Anterior cingulate cortex (tissue), 58 donors: ENCODE results near the gene FUNDC1.
"Not testable (repeated sequence)": the region's sequence is repeated elsewhere in the genome, so short reads cannot be mapped to it uniquely, and the experiment has no call there.

Experiments
- DNase-seq, 58 donors: peaks; one replicate each; lab custom pipeline; 2025; lab: John Stamatoyannopoulos, UW

The FUNDC1 gene

GRCh38 chrX:44542567-44543325 lies at the start of gene FUNDC1:
FUNDC1 (minus strand) TSS chrX:44542859; CDS start chrX:44542832, 27 bp downstream.
- peak; percentile 33 to 90 (median 80) for DNase-seq

- DNase-seq: no peak
Measured at GRCh38 chrX:44585866-44586265, 43.2 kb upstream of the FUNDC1 start.

- DNase-seq: no peak
Measured at GRCh38 chrX:44580466-44580865, 37.8 kb upstream of the FUNDC1 start.

GRCh38 chrX:44572340-44572938 lies 29.8 kb upstream of the FUNDC1 start:
- DNase-seq: no peak

GRCh38 chrX:44570522-44570921 lies 27.9 kb upstream of the FUNDC1 start:
- no peak for DNase-seq

GRCh38 chrX:44569122-44569521 lies 26.5 kb upstream of the FUNDC1 start:
- DNase-seq: no peak

GRCh38 chrX:44568196-44568595 lies 25.5 kb upstream of the FUNDC1 start:
- no peak for DNase-seq

- DNase-seq: not testable (repeated sequence)
Measured at GRCh38 chrX:44561896-44562295, 19.2 kb upstream of the FUNDC1 start.

GRCh38 chrX:44550563-44550962 lies 7.9 kb upstream of the FUNDC1 start:
- DNase-seq: no peak

GRCh38 chrX:44545454-44545853 lies 2.8 kb upstream of the FUNDC1 start:
- DNase-seq: not testable (repeated sequence)

GRCh38 chrX:44544036-44544435 lies 1.4 kb upstream of the FUNDC1 start:
- no peak for DNase-seq

- DNase-seq: no peak
Measured at GRCh38 chrX:44536198-44536597, 6.5 kb downstream of the FUNDC1 start.

- peak in 1 of 58 donors; percentile 0 for DNase-seq
Measured at GRCh38 chrX:44529310-44529709, 13.3 kb downstream of the FUNDC1 start.

GRCh38 chrX:44514272-44514671 lies 28.4 kb downstream of the FUNDC1 start:
- DNase-seq: no peak

- DNase-seq: no peak
Measured at GRCh38 chrX:44507292-44507691, 35.4 kb downstream of the FUNDC1 start.

GRCh38 chrX:44506678-44507077 lies 36.0 kb downstream of the FUNDC1 start:
- DNase-seq: no peak

- DNase-seq: no peak
Measured at GRCh38 chrX:44503560-44503959, 39.1 kb downstream of the FUNDC1 start.

- no peak for DNase-seq
Measured at GRCh38 chrX:44495091-44495490, 47.6 kb downstream of the FUNDC1 start.

GRCh38 chrX:44494357-44494756 lies 48.3 kb downstream of the FUNDC1 start:
- no peak for DNase-seq

GRCh38 chrX:44489515-44489914 lies 53.1 kb downstream of the FUNDC1 start:
- DNase-seq: no peak

- DNase-seq: no peak
Measured at GRCh38 chrX:44484607-44485146, 58.0 kb downstream of the FUNDC1 start.
